GM12878 (cell line): Measurements from ENCODE around the gene CCNY. TPM values are rescaled to one million over a fixed set of nuclear protein-coding genes. Genes with fewer than 3 reads are reported as not detected.

Experiments used
- ATAC-seq: fragments of 200-7000 bp; cut with Tn5 transposase; 3 replicates; pipeline ENCODE4 v1.9.1; 2020; ENCODE audit warnings: mild to moderate bottlenecking, moderate library complexity
- BruUV-seq: library from RNA; stranded (reverse); fragments of 400-500 nt; replicated peaks from 2 replicates; lab custom pipeline; 2021; lab: Mats Ljungman, UMichigan
- CTCF ChIA-PET: fragments of 300-600 bp; sonication (Branson Sonifier 250); formaldehyde crosslinking; extraction: SDS; loops from one replicate; lab custom pipeline; 2021; ENCODE audit warnings: inconsistent platforms; lab: Yijun Ruan, JAX
- POLR2A ChIA-PET: fragments of 350-600 bp; formaldehyde crosslinking; extraction: SDS; loops from one replicate; lab custom pipeline; 2021; ENCODE audit warnings: inconsistent platforms; lab: Charles Lee
- RAD21 ChIA-PET: fragments of 300-600 bp; sonication (Branson Sonifier 250); formaldehyde crosslinking; loops from one replicate; lab custom pipeline; 2023; ENCODE audit warnings: antibody characterized with exemption; ENCODE audit not compliant: unreplicated experiment; lab: Charles Lee
- SMC1A ChIA-PET: fragments of 300-600 bp; sonication (Branson Sonifier 250); formaldehyde crosslinking; loops from one replicate; lab custom pipeline; 2023; ENCODE audit not compliant: unreplicated experiment, uncharacterized antibody; lab: Charles Lee
- DNase-seq: peaks from one replicate; pipeline ENCODE4 v3.0.0-alpha.2; 2011; ENCODE audit warnings: low read depth, low spot score
- FAIRE-seq: peaks from 3 replicates; lab custom pipeline; 2011; peaks lifted over from hg19 to GRCh38; lab: Jason Lieb, UNC
- H2AFZ ChIP-seq: 2 replicates; pipeline ENCODE4 v1.6.0; 2011; ENCODE audit warnings: low read depth, low read length, control low read depth; ENCODE audit not compliant: control insufficient read depth
- H3K27ac ChIP-seq: 2 replicates; pipeline ENCODE4 v1.5.1; 2011; ENCODE audit warnings: control low read depth; ENCODE audit not compliant: control insufficient read depth, insufficient read depth
- H3K27me3 ChIP-seq, 2 experiments: replicated peaks in 1 of 2; 2 replicates each; pipeline versions ENCODE4 v1.6.0 to v1.6.1; 2011; ENCODE audit warnings: low read length in 1 of 2; ENCODE audit not compliant: control insufficient read depth in 2 of 2, insufficient read depth in 2 of 2
- H3K36me3 ChIP-seq, 2 experiments: 2 replicates each; pipeline ENCODE4 v1.5.1; 2011; ENCODE audit warnings: low read length in 1 of 2; ENCODE audit not compliant: control insufficient read depth in 2 of 2, insufficient read depth in 2 of 2
- H3K4me1 ChIP-seq: 2 replicates; pipeline ENCODE4 v1.6.1; 2011; ENCODE audit warnings: mild to moderate bottlenecking, low read length, moderate library complexity, mixed read lengths; ENCODE audit not compliant: control insufficient read depth, insufficient read depth
- H3K4me2 ChIP-seq: 2 replicates; pipeline ENCODE4 v1.6.0; 2011; ENCODE audit warnings: control low read depth; ENCODE audit not compliant: control insufficient read depth, insufficient read depth
- H3K4me3 ChIP-seq: fragments of 200-600 bp; sonication (generic); 2 replicates; pipeline ENCODE4 v1.5.1; 2016
- H3K79me2 ChIP-seq: 2 replicates; pipeline ENCODE4 v1.6.0; 2011; ENCODE audit warnings: low read length; ENCODE audit not compliant: control insufficient read depth, insufficient read depth
- H3K9ac ChIP-seq: 2 replicates; pipeline ENCODE4 v1.8.0; 2011; ENCODE audit warnings: low read length, control low read depth, mixed read lengths; ENCODE audit not compliant: control insufficient read depth, insufficient read depth
- H3K9me3 ChIP-seq: replicated peaks from 3 replicates; pipeline ENCODE4 v1.5.1; 2011; ENCODE audit warnings: mild to moderate bottlenecking, low read length; ENCODE audit not compliant: control insufficient read depth, insufficient read depth
- H4K20me1 ChIP-seq: 2 replicates; pipeline ENCODE4 v1.6.0; 2011; ENCODE audit not compliant: control insufficient read depth, insufficient read depth
- CHD1 ChIP-seq: IDR thresholded peaks from 2 replicates; pipeline ENCODE4 v1.6.1; 2012; ENCODE audit warnings: low read depth, low read length, improper control_type of control experiment
- E2F4 ChIP-seq: IDR thresholded peaks from 2 replicates; pipeline ENCODE4 v1.6.1; 2012; ENCODE audit warnings: low read depth, low read length, improper control_type of control experiment
- MTA2 ChIP-seq: fragments of 450-650 bp; IDR thresholded peaks from 2 replicates; pipeline ENCODE4 v1.6.1; 2016; ENCODE audit warnings: low read depth, mild to moderate bottlenecking, moderate library complexity
- NR2C1 ChIP-seq: fragments of 450-650 bp; IDR thresholded peaks from 2 replicates; pipeline ENCODE4 v1.6.1; 2017; ENCODE audit warnings: antibody characterized with exemption, mild to moderate bottlenecking, moderate library complexity
- NR2C2 ChIP-seq: IDR thresholded peaks from 2 replicates; pipeline ENCODE4 v1.6.1; 2011; ENCODE audit warnings: borderline replicate concordance, low read depth; ENCODE audit not compliant: control insufficient read depth, insufficient read length
- RB1 ChIP-seq: fragments of 450-650 bp; formaldehyde crosslinking; IDR thresholded peaks from 2 replicates; pipeline ENCODE4 v1.6.1; 2017; ENCODE audit warnings: mild to moderate bottlenecking, borderline replicate concordance
- RBBP5 ChIP-seq: fragments of 200-600 bp; sonication (generic); conservative IDR thresholded peaks from 2 replicates; pipeline ENCODE4 v1.6.1; 2016
- RUNX3 ChIP-seq: IDR thresholded peaks from 2 replicates; pipeline ENCODE4 v1.6.1; 2012; ENCODE audit warnings: low read length, inconsistent platforms
- SPI1 ChIP-seq: IDR thresholded peaks from 2 replicates; pipeline ENCODE4 v1.6.1; 2011; ENCODE audit warnings: low read depth, mild to moderate bottlenecking, low read length, moderate library complexity, borderline replicate concordance; ENCODE audit not compliant: insufficient read depth
- TARDBP ChIP-seq: IDR thresholded peaks from 2 replicates; pipeline ENCODE4 v1.6.1; 2016; ENCODE audit warnings: borderline replicate concordance
- WGBS: methylation state at CpG from one replicate; pipeline ENCODE4 v1.1.6; 2016; ENCODE audit warnings: low lambda C conversion rate; ENCODE audit not compliant: insufficient replicate concordance, insufficient coverage; ENCODE audit errors: missing lambda C conversion rate; 5-methylcytosine and 5-hydroxymethylcytosine counted together
- in situ Hi-C: fragments of 300-500 bp; cut with MboI; formaldehyde crosslinking; loops from 9 replicates; pipeline ENCODE4 v1.14.3; 2018; ENCODE audit warnings: mixed read lengths
- intact Hi-C: fragments of 100-400 bp; cut with micrococcal nuclease; formaldehyde crosslinking; loops from one replicate; pipeline ENCODE4 v1.14.2; 2022; ENCODE audit not compliant: unreplicated experiment
- polyA plus RNA-seq, 11 experiments: library from polyadenylated mRNA; depleted of rRNA in 4 of 11; unstranded in 6 of 11; stranded (reverse) in 5 of 11; fragments of >200 nt; fragmentation: Nextera tagmentation in 4 of 11; fragmentation: Illumina TruSeq in 1 of 11; extraction: Ambion mirVana in 4 of 11; extraction: Trizol in 1 of 11; gene quantifications; 1 replicate in 1 of 11; 2 replicates in 10 of 11; pipeline versions ENCODE4 v1.2.1 to v1.2.3, GENCODE V29; 2011 to 2016; ENCODE audit warnings: inconsistent platforms in 2 of 11, missing spikeins in 2 of 11, low read depth in 1 of 11
- total RNA-seq, 4 experiments: library from RNA; depleted of rRNA in 3 of 4; stranded (reverse); fragments of >200 nt in 3 of 4; fragmentation: Illumina TruSeq in 1 of 4; extraction: Trizol in 1 of 4; gene quantifications; 2 replicates each; pipeline versions ENCODE4 v1.2.1 to v1.2.3, GENCODE V29; 2013 to 2021
- TF ChIP-seq, protein P1 (sequence below): IDR thresholded peaks from 2 replicates; pipeline ENCODE4 v1.6.1; 2011; ENCODE audit warnings: mild to moderate bottlenecking, low read depth, low read length, moderate library complexity; ENCODE audit not compliant: insufficient replicate concordance
- TF ChIP-seq, protein P2 (sequence below): fragments of 450-650 bp; IDR thresholded peaks from 2 replicates; pipeline ENCODE4 v1.6.1; 2017; ENCODE audit warnings: mild to moderate bottlenecking

The CCNY gene
- total and polyA plus RNA-seq, 10 of the 15 experiments (the other 5 are each of a cell fraction or from before 2014, with no cell fraction given) = 3.6 to 50.0 (median 26.1) TPM

DNA sequence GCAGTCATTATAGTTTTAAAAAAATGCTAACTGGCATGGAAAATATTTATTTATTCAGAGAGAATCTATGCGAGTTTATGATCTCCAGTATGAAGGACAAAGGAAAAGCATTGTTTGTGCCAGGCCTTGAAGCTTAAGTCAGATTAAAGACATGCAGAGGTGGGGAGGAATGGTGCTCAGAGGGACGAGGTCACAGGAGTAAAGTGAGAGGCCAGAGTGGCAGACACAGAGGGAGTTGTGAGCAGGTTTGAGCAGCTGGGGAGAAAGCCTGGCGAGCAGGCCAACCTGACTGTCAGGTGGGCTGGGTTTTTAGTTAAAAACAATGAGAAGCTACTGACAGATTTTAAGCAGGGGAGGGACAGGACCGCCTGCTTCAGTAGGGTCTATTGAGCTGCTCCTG, 6.8 kb upstream of the CCNY start:
- no peak for TF ChIP-seq TARDBP
- no peak for TF ChIP-seq RBBP5
- TF ChIP-seq NR2C1 = no peak
- no peak for TF ChIP-seq RB1
- TF ChIP-seq, protein P1, sequence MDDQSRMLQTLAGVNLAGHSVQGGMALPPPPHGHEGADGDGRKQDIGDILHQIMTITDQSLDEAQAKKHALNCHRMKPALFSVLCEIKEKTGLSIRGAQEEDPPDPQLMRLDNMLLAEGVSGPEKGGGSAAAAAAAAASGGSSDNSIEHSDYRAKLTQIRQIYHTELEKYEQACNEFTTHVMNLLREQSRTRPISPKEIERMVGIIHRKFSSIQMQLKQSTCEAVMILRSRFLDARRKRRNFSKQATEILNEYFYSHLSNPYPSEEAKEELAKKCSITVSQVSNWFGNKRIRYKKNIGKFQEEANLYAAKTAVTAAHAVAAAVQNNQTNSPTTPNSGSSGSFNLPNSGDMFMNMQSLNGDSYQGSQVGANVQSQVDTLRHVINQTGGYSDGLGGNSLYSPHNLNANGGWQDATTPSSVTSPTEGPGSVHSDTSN = no peak
- TF ChIP-seq CHD1 = no peak
- TF ChIP-seq MTA2 = no peak
- no peak for TF ChIP-seq SPI1
- TF ChIP-seq NR2C2 = no peak
- no peak for TF ChIP-seq RUNX3
- TF ChIP-seq, protein P2, sequence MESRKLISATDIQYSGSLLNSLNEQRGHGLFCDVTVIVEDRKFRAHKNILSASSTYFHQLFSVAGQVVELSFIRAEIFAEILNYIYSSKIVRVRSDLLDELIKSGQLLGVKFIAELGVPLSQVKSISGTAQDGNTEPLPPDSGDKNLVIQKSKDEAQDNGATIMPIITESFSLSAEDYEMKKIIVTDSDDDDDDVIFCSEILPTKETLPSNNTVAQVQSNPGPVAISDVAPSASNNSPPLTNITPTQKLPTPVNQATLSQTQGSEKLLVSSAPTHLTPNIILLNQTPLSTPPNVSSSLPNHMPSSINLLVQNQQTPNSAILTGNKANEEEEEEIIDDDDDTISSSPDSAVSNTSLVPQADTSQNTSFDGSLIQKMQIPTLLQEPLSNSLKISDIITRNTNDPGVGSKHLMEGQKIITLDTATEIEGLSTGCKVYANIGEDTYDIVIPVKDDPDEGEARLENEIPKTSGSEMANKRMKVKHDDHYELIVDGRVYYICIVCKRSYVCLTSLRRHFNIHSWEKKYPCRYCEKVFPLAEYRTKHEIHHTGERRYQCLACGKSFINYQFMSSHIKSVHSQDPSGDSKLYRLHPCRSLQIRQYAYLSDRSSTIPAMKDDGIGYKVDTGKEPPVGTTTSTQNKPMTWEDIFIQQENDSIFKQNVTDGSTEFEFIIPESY = no peak
- no peak for TF ChIP-seq E2F4
- TF ChIP-seq, all 136 proteins: peak for 0
- H3K4me3 ChIP-seq = no peak overlapping the region
- POLR2A ChIA-PET = no interaction called here
- H3K4me1 ChIP-seq = peaks cover 6% of the 10 kb centered on the region
- no TSS peak for BruUV-seq
- in situ Hi-C loops (no loop called here), intact Hi-C loops (no loop called here)
- CTCF ChIA-PET = interaction anchor here (0.9 to 1.5 kb wide), 3 partner anchors 9 to 231 kb away, joined by 3 read pairs; no protein-coding TSS in a partner anchor
- no peak overlapping the region for H2AFZ ChIP-seq
- DNase-seq = no peak
- H3K27me3 ChIP-seq = no peaks in the 10 kb centered on the region
- H3K9me3 ChIP-seq = no peaks in the 10 kb centered on the region
- SMC1A ChIA-PET = interaction anchor here (0.9 kb wide), 1 partner anchor 8 kb away, joined by 3 read pairs; no protein-coding TSS in a partner anchor
- WGBS = 86% methylated on average over 4 of the region's 4 CpGs
- no peak for FAIRE-seq
- RAD21 ChIA-PET = no interaction called here
- no peak overlapping the region for H3K4me2 ChIP-seq
- peaks cover 7% of the 10 kb centered on the region for H3K79me2 ChIP-seq
- H3K27ac ChIP-seq = no peak overlapping the region
- no peaks in the 10 kb centered on the region; a peak in 1 of 4 replicates for H3K36me3 ChIP-seq
- no peak overlapping the region for H3K9ac ChIP-seq
- H4K20me1 ChIP-seq = no peaks in the 10 kb centered on the region
- ATAC-seq = no peak
